Measurements from ENCODE around the gene ARHGDIB. TPM values are rescaled to one million over a fixed set of nuclear protein-coding genes. Genes with fewer than 3 reads are reported as not detected.

Gene ARHGDIB
- total and polyA plus RNA-seq, 8 donors = 13.4 to 127 (median 72.7) TPM

- no peak for TF ChIP-seq POLR2AphosphoS5 (IDR thresholded peaks at IDR 0.05)
- no peak for TF ChIP-seq CTCF (IDR thresholded peaks at IDR 0.05)
- TF ChIP-seq EP300 (IDR thresholded peaks at IDR 0.05) = no peak
- TF ChIP-seq POLR2A (IDR thresholded peaks at IDR 0.05) = no peak
- WGBS, 5 donors = 80 to 94% (median 82%) methylated on average over 1 of the region's 1 CpG
- Histone ChIP-seq H3K9me3 (no peaks in the 10 kb centered on the region), H3K27me3 (no peaks in the 10 kb centered on the region), H3K4me1 (peaks cover 12 to 87% (median 22%) of the 10 kb centered on the region in 4 donors), H3K36me3 (peaks cover 0 to 8% (median 5%) of the 10 kb centered on the region in 4 donors), H3K27ac (peak overlapping the region in 3 of 5 donors; percentile 26 to 86 (median 76)), H3K4me3 (no peak overlapping the region)
- no peak for DNase-seq
- intact Hi-C loops (cut with DNase I; ENCODE audit: low total_unique reads) = no loop called here
These were observed 7.6 kb downstream of the ARHGDIB start for GRCh38 chr12:14953752-14954151.

- Histone ChIP-seq H3K27me3 (no peaks in the 10 kb centered on the region), H3K36me3 (peaks cover 0 to 8% (median 6%) of the 10 kb centered on the region in 4 donors), H3K4me3 (peak overlapping the region in 1 of 4 donors; percentile 18), H3K9me3 (no peaks in the 10 kb centered on the region), H3K27ac (peak overlapping the region in 4 of 5 donors; percentile 50 to 86 (median 70)), H3K4me1 (peaks cover 15 to 90% (median 27%) of the 10 kb centered on the region in 4 donors)
- intact Hi-C loops (cut with DNase I; ENCODE audit: low total_unique reads) = no loop called here
- DNase-seq = peak in 1 of 2 donors; percentile 78
- WGBS, 5 donors = 42 to 67% (median 60%) methylated on average over 7 of the region's 7 CpGs
- TF ChIP-seq POLR2AphosphoS5 (IDR thresholded peaks at IDR 0.05) (peak in 1 of 3 donors; percentile 44), POLR2A (IDR thresholded peaks at IDR 0.05) (no peak)
These were observed 9.0 kb downstream of the ARHGDIB start for GRCh38 chr12:14952299-14952921.

- WGBS, 5 donors = 42 to 72% (median 65%) methylated on average over 1 of the region's 1 CpG
- peaks cover 15 to 90% (median 25%) of the 10 kb centered on the region in 4 donors for H3K4me1 ChIP-seq
These were observed 9.6 kb downstream of the ARHGDIB start for GRCh38 chr12:14951851-14952250.

GRCh38 chr12:14950982-14951746 lies 10.2 kb downstream of the ARHGDIB start:
- 64 to 81% (median 75%) methylated on average over 6 of the region's 6 CpGs for WGBS, 5 donors
- DNase-seq = no peak
- H3K27ac ChIP-seq = peak overlapping the region in 4 of 5 donors; percentile 50 to 86 (median 76)
- H3K4me1 ChIP-seq = peaks cover 15 to 84% (median 28%) of the 10 kb centered on the region in 4 donors
- H3K36me3 ChIP-seq = peaks cover 0 to 13% (median 10%) of the 10 kb centered on the region in 4 donors
- H3K27me3 ChIP-seq = no peaks in the 10 kb centered on the region
- no peaks in the 10 kb centered on the region for H3K9me3 ChIP-seq
- no peak for TF ChIP-seq POLR2A (IDR thresholded peaks at IDR 0.05)
- TF ChIP-seq POLR2AphosphoS5 (IDR thresholded peaks at IDR 0.05) = no peak
- TF ChIP-seq CTCF (IDR thresholded peaks at IDR 0.05) = no peak
- intact Hi-C loops (cut with DNase I; ENCODE audit: low total_unique reads) = no loop called here
- no peak overlapping the region for H3K4me3 ChIP-seq

More at GRCh38 chr12:14951851-14952250, 9.6 kb downstream of the ARHGDIB start:
- Histone ChIP-seq H3K4me3 (no peak overlapping the region), H3K36me3 (peaks cover 0 to 12% (median 8%) of the 10 kb centered on the region in 4 donors), H3K27ac (peak overlapping the region in 4 of 5 donors; percentile 50 to 86 (median 70)), H3K27me3 (no peaks in the 10 kb centered on the region), H3K9me3 (no peaks in the 10 kb centered on the region)
- TF ChIP-seq EP300 (IDR thresholded peaks at IDR 0.05) = no peak
- no peak for TF ChIP-seq CTCF (IDR thresholded peaks at IDR 0.05)
- no peak for DNase-seq
- intact Hi-C loops (cut with DNase I; ENCODE audit: low total_unique reads) = no loop called here

Data from stomach (tissue), 9 donors.